Measurements from ENCODE around the gene IL17RE. TPM values are rescaled to one million over a fixed set of nuclear protein-coding genes. Genes with fewer than 3 reads are reported as not detected.

Gene IL17RE
- total and polyA plus RNA-seq, 2 of the 13 experiments (the other 11 are each of a cell fraction or from before 2014, with no cell fraction given), result 14.5 to 24.1 TPM

- TF ChIP-seq MTF2 (CRISPR knock-in tag; IDR thresholded peaks at IDR 0.05; ENCODE audit: borderline replicate concordance) (no peak), CREM (IDR thresholded peaks at IDR 0.05) (no peak), CREM (CRISPR knock-in tag; IDR thresholded peaks at IDR 0.05) (no peak), ATF6 (CRISPR knock-in tag; conservative IDR thresholded peaks at IDR 0.05) (no peak), HBP1 (CRISPR knock-in tag; IDR thresholded peaks at IDR 0.05; ENCODE audit: low read depth) (no peak), GZF1 (CRISPR knock-in tag; IDR thresholded peaks at IDR 0.05) (no peak), SP2 (CRISPR knock-in tag; IDR thresholded peaks at IDR 0.05) (no peak), ZNF644 (CRISPR knock-in tag; IDR thresholded peaks at IDR 0.05; ENCODE audit: low read depth) (no peak), ZNF775 (CRISPR knock-in tag; IDR thresholded peaks at IDR 0.05; ENCODE audit: borderline replicate concordance) (no peak), HDAC2 (CRISPR knock-in tag; IDR thresholded peaks at IDR 0.05) (no peak), ZNF605 (CRISPR knock-in tag; IDR thresholded peaks at IDR 0.05) (no peak; the same call in 1 of the 2 replicates), NFYC (CRISPR knock-in tag; IDR thresholded peaks at IDR 0.05) (no peak), REL (CRISPR knock-in tag; conservative IDR thresholded peaks at IDR 0.05) (no peak), ZNF337 (CRISPR knock-in tag; IDR thresholded peaks at IDR 0.05; ENCODE audit: borderline replicate concordance, low read depth) (no peak), ZFP41 (CRISPR knock-in tag; IDR thresholded peaks at IDR 0.05; ENCODE audit: borderline replicate concordance) (no peak), RARG (CRISPR knock-in tag; IDR thresholded peaks at IDR 0.05; ENCODE audit: low read depth) (no peak), ZNF710 (CRISPR knock-in tag; IDR thresholded peaks at IDR 0.05; ENCODE audit: borderline replicate concordance) (no peak; the same call in 1 of the 2 replicates), NFIB (CRISPR knock-in tag; IDR thresholded peaks at IDR 0.05; ENCODE audit: borderline replicate concordance) (no peak), ZSCAN29 (CRISPR knock-in tag; conservative IDR thresholded peaks at IDR 0.05) (no peak), ZNF10 (CRISPR knock-in tag; IDR thresholded peaks at IDR 0.05; ENCODE audit: borderline replicate concordance, low read depth) (no peak), ZNF564 (CRISPR knock-in tag; IDR thresholded peaks at IDR 0.05) (no peak), SCMH1 (CRISPR knock-in tag; IDR thresholded peaks at IDR 0.05; ENCODE audit: borderline replicate concordance) (no peak), RAD21 (CRISPR knock-in tag; IDR thresholded peaks at IDR 0.05) (no peak)
Measured at GRCh38 chr3:9916734-9917680, 14.4 kb downstream of the IL17RE start, which contains the start of gene IL17RC (continued).

Data from HepG2 (cell line).